Activated CD4-positive, CD25-positive, alpha-beta regulatory T cell treated with anti-CD3 and anti-CD28 coated beads, Interleukin-2, amount 50 U/mL, for 72 hours (primary cell): ENCODE data around the gene THOC5.
"Not testable (repeated sequence)": the region's sequence is repeated elsewhere in the genome, so short reads cannot be mapped to it uniquely, and the experiment has no call there.

Source experiments
- DNase-seq: peaks from one replicate; pipeline ENCODE4 v3.0.0; 2021

Gene THOC5

GRCh38 chr22:29553351-29554224 is at the start of gene THOC5:
Gene THOC5, minus strand, starts transcription at chr22:29553757. Its CDS starts 4,610 bp downstream, at chr22:29549147.
- peak; percentile 87 for DNase-seq

DNA sequence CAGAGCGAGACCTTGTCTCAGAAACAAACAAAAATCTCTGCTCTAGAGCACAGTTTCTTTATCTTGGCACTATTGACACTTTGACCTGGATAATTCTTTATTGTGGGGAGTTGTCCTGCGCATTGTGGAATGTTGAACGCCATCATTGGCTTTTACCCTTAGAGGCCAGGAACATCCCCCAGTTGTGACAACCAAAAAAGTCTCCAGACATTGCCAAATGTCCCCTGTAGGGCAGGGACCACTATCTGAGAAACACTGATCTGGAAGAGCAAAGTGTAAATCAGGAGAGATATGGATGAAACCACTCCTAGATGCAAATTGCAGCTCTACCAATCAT is 45.1 kb upstream of the THOC5 start:
- no peak for DNase-seq

GRCh38 chr22:29597871-29598683 is 44.5 kb upstream of the THOC5 start:
- not testable (repeated sequence) for DNase-seq

GRCh38 chr22:29596408-29596807 is 42.9 kb upstream of the THOC5 start:
- no peak for DNase-seq

DNA sequence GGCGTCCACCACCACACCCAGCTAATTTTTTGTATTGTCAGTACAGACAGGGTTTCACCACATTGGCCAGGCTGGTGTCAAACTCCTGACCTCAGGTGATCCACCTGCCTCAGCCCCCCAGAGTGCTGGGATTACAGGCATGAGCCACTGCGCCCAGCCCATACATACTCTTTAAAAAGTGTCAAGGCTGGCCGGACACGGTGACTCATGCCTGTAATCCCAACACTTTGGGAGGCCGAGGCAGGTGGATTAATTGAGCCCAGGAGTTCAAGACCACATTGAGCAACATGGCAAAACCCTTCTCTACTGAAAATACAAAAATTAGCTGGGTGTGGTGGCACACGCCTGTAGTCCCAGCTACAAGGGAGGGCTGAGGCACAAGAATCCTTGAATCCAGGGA is 40.9 kb upstream of the THOC5 start:
- not testable (repeated sequence) for DNase-seq

DNA sequence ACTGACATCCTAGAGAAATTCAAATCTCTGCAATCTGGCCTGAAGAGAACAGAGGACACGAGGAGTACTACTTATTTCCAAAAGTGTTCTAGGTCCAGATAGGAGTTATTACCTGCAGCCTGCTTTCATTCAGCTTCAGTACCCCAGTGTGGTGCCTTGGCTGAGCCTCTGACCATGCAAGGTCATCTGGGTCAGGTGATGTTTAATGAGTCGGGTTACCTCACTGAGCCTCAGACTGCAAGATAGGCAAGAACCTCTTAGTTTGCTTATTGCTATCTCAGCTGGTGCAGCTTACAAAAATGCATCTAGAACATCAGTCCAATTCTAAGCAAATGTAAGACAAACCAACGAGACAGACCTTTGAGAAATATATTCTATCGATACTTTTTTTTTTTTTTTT is 40.4 kb upstream of the THOC5 start:
- DNase-seq = no peak

DNA sequence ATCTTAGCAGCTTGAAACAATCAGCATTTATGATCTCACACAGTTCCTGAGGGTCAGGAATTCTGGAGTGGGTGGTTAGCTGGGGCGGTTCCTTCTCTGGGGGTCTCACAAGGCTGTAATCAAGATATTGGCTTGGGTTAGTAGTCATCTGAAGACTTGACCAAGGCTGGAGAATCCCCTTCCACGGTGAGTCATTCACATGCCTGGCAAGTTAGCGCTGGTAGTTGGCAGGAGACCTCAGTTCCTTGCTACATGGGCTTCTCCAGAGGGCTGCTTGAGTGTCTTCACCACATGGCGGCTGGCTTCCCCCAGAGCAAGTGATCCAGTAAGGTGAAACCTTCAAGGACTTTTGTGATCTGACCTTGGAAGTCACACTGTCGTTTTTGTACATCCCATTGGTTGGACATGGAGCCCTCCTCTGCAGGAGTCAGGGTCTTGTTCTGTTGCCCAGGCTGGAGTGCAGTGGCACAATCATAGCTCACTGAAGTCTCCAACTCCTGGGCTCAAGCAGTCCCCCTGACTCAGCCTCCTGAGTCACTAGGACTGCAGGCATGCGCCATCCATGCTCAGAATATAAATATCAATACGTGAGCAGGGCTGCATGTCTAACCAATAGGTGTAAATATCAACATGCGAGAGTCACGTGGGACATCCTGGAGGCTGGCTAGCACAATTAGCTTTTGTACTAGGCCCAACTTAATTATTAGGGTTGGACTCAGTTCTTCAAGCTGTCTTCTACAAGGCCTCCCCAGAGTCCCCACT is 34.6 kb upstream of the THOC5 start:
- no peak for DNase-seq

- not testable (repeated sequence) for DNase-seq
Observed at GRCh38 chr22:29586193-29586705, 32.7 kb upstream of the THOC5 start.

DNA sequence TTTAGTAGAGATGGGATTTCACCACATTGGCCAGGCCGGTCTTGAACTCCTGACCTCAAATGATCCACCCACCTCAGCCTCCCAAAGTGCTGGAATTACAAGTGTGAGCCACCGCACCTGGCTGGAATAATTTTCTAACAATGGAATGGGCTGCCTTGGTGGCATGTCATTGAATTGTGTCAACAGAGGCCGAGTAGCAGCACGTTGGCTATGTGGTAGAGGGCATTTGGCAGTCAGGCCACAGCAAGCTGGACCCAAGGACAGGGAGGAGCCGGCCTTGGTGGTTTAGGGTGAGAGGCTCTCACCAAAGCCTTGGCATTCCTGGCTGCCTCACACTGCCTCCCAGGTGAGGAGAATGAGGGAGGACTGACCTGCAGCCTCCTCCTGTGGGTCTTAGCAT is 31.4 kb upstream of the THOC5 start:
- no peak for DNase-seq

GRCh38 chr22:29581799-29582198 is 28.2 kb upstream of the THOC5 start:
- DNase-seq = no peak

- no peak for DNase-seq
Observed at GRCh38 chr22:29580200-29580810, 26.7 kb upstream of the THOC5 start.

DNA sequence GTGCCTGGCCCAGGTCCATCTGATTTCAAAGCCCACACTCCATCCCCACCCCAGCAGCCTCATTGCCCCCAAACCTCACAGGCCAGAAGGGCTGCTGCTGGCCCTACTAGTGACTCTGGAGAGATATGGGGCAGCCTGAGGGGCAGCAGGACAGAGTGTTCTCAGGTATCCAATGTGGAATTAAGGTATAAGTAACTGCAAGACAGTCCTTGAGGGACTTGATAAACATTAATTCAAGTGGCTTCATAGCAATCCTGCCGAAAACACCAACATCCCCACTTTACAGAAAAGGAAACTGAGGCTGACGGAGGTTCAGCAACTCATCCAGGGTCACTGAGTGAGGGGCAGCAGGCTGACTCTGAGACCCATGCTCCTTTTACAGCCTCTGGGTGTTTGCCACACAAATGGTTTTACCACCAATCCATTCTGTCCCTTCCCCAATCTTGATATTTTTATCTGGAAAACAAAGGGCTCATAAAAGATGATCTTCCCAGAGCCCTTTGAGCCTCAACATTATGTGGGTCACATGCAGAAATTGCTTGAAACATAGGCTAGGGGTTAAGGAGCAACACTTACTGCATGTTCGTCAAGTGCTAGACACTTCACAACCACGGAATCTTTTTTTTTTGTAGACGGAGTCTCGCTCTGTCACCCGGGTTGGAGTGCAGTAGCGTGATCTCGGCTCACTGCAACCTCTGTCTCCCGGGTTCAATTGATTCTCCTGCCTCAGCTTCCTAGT is 25.1 kb upstream of the THOC5 start:
- DNase-seq = no peak

DNA sequence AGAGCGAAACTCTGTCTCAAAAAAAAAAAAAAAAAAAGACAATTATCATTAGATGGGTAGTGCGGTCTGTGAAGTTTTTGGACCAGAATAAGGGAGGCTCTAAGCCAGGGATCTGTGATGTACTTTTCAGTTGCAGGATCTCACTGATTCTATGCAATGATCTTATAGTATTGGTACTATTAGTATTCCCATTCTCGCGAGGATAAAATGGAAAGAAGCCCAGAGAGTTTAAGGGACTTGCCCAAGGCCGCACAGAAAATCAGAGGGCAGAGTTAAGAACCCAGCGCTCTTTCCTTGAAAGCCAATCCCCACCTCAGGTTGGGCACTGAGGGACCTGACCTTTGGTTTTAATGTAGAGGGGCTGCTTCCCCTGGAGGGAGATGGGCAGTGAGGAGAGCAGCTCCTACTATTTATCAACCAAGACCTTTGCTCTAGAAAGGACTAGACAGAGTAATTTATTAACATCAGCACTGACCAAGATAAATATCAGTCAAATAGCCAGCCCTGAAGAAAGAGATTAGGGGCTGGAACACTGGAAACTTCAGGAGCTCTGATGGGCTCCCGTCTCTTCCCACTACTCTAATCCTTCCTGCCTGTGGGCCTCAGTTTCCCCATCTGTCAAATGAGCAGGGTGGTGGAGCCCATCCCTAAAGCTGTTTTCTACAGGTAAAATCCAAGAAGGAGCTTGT is 21.3 kb upstream of the THOC5 start:
- no peak for DNase-seq

GRCh38 chr22:29570912-29571549 is 17.5 kb upstream of the THOC5 start:
- no peak for DNase-seq

DNA sequence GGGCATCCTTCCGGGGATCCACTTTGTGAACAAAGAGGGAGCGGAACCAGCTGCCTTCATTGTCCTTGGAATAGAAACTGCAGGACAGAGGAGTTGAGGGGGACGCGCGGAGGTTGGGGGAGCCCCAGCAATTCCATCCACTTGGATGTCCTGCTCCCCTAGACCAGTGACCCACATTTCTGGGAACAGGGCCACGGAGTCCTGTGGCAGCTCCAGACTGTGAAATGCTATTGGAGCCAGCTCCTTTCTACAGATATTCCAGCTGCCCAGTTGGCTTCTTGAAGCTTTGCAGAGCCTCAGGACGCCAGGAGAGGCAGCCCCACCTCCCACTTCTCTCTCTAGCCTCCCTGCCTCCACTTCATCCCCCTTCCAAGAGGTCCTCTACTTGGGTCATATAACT is 16.9 kb upstream of the THOC5 start:
- no peak for DNase-seq

- DNase-seq = no peak
Observed at GRCh38 chr22:29569011-29569678, 15.6 kb upstream of the THOC5 start.

DNA sequence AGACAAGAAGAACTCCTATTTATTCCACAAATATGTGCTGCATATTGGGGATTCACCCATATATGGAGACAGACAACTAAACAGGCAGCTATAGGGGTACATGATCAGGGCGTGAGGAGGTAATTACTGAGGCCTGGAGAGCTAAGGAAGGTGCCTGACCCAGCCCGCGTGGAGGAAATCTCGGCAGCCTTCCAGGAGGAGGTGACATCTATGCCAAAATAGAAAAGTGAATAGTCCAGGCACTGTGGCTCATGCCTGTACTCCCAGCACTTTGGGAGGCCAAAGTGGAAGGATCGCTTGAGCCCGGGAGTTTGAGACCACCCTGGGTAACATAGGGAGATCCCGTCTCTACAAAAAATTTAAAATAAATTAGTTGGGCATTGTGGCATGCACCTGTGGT is 13.8 kb upstream of the THOC5 start:
- DNase-seq = no peak

GRCh38 chr22:29566513-29566912 is 13.0 kb upstream of the THOC5 start:
- not testable (repeated sequence) for DNase-seq

GRCh38 chr22:29563652-29564460 is 10.3 kb upstream of the THOC5 start:
- no peak for DNase-seq
